GM18505 (cell line): ENCODE results near the gene CD226.
A peak's percentile ranks its signal among the peaks of the same experiment; 100 is the strongest.
"Not testable (repeated sequence)": the region's sequence is repeated elsewhere in the genome, so short reads cannot be mapped to it uniquely, and the experiment has no call there.

Source experiments
- ATAC-seq: cut with Tn5 transposase; IDR thresholded peaks from one replicate; pipeline ENCODE4 v1.9.1; 2021; ENCODE audit not compliant: unreplicated experiment
- POLR2A ChIP-seq: IDR thresholded peaks from 4 replicates; pipeline ENCODE4 v1.6.1; 2011; ENCODE audit warnings: borderline replicate concordance; ENCODE audit not compliant: insufficient read depth, insufficient read length; ENCODE audit errors: extremely low read depth

Gene CD226

DNA sequence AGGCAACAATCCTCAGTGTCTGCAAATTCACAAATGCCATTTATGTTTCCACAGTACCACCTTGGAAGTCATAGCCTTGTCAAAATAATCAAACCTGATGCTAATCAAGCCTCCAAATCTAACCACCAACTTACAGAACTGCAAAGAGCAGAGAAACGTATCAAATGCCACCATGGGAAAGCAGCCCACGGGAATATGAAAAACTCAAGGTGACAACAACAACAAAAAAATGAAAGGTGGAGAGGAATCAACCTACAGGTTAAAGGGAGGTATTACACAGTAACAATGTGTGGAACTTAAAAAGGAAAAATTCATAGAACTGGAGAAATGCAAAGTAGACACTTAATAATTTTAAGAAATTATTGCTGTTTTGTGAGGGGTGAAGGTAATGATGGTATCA lies 46.7 kb downstream of the CD226 start:
- no peak for TF ChIP-seq POLR2A
- no peak for ATAC-seq

DNA sequence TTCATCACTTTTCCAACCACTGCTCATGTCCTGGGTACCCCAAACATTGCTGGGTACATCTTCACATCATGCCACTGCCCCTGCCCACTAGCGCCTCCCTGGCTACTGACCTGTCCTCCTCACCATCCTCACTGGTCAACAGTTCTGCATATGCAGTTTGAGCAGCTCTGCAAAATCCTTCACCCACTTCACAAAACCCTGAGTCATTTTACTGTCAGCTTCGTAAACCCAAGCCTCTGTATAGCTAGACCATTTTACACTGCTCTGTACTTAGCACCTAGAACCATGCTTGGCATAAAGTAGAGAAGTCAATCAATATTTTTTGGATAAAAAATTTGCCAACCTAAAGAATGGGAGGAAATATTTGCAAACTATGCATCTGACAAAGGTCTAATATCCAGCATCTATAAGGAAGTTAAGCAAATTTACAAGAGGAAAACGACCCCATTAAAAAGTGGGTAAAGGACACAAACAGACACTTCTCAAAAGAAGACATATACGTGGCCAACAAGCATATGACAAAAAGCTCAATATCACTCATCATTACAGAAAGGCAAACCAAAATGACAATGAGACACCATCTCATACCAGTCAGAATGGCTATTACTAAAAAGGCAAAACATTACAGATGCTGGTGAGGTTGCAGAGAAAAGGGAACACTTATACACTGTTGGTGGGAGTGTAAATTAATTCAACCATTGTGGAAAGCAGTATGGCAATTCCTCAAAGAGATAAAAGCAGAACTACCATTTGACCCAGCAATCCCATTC lies 48.3 kb downstream of the CD226 start:
- not testable (repeated sequence) for ATAC-seq

DNA sequence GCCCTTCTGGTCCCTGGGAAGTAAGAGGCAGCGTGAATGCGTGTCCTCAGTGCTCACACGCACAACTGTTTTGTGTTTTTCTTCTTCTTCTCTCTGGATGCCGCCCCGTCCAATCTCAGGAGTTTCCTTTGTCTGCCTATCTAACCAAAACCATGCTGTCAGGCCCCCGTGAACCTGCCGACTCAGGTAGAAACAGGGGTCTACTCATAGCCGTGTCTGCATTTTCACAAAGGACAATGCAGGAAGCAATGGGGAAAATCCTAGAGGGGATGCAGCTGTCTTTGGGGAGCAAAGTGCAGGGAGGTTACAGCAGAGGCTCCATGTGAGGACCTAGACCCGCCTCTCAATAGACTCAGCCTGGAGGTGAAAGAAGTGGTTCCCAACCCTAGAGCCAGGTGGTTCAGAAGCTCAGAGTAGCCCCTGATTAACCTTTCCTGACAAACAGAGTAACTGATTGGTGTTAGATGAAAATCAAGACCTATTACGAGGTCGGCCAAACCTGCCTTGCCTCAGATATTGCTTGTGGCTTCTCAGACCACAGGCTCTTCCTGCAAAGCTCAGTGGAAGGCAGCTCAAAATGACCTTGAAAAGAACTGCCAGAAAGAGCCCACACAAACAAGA lies 49.3 kb downstream of the CD226 start:
- TF ChIP-seq POLR2A: no peak
- peak; percentile 38 for ATAC-seq

- TF ChIP-seq POLR2A: no peak
- peak; percentile 45 for ATAC-seq
Observed at GRCh38 chr18:69897397-69898108, 50.1 kb downstream of the CD226 start.

DNA sequence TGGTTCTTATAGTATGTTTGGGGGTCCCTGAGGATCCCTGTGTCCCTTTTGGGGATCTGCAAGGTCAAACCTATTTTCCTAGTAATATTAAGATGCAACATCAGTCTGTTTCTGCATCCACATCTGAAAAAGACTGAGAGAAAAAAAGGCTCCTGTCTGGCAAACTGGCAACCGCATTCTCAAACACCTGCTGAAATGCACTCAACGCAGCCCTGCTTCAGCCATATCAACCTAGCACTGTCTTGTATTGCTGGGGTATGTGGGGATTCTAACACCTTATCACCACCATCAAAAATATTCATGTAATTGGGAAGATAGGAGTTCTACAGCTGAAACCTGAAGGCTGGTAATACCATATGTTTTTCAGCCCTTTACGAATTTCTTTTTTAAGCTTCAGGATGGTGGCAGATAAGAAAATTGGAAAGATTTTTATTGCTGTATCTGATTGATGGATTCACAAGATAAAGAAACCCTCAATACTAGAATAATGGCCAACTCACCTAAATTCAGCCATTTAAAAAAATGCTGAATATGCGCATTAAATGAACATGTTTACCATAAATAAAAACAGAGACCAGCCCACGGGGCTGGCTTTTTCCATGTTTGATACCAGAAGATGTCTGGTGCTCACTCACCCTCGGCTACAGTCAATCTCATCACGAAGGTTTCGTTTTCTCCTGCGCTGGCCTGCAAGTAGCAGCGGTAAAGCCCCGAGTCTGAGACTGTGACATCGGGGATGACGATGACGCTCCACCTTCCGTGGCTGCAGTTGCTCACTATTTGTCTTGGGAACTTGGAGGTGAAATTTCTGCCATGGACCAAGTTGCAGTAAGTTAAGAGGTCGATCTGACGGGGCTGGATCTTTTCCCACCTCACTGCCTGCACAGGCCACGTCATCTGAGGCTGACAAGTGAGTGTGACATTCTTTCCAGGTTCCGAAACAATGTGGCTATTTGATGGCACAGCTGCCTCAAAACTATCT lies 52.3 kb downstream of the CD226 start:
- no peak for TF ChIP-seq POLR2A
- ATAC-seq: no peak

- no peak for TF ChIP-seq POLR2A
- ATAC-seq: no peak
Observed at GRCh38 chr18:69894467-69894866, 53.2 kb downstream of the CD226 start.

DNA sequence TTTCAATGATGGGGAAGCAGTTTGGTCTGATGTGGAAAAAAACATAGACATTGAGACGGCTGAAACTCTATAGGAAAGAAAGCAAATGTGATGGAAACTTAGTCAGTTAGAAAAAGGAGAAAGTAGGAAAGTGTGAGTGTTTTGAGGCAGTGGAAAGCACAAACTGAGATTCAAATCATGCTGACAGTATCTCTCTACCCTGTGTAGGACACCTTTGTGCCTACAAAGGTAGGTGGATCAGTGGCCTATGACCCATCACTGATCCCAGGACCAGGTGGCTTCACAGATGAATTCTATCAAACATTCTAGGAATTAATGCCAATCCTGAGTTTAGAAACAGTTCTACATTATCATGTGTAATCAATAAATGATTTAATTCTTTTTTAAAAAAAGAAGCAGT lies 57.1 kb downstream of the CD226 start:
- no peak for TF ChIP-seq POLR2A
- ATAC-seq: no peak

GRCh38 chr18:69889009-69889408 lies 58.7 kb downstream of the CD226 start:
- no peak for ATAC-seq
- no peak for TF ChIP-seq POLR2A

DNA sequence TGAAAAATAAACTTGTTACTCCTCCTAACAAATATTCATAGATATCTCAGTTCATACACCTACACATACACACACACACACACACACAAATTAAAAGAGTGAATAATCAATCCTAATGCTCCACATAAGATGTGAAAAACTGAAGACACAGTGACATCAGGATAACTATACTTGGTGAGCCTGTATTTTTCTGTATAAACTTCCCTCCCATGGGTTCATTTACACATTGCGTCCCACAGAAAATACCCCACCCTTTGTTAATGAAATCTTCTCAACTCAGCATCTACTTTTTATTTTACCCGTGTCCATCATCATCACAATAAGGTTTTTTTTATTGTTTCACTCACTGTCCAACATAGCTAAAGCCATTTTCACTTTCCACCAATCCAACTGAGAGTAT lies 60.4 kb downstream of the CD226 start:
- TF ChIP-seq POLR2A: no peak
- ATAC-seq: no peak

DNA sequence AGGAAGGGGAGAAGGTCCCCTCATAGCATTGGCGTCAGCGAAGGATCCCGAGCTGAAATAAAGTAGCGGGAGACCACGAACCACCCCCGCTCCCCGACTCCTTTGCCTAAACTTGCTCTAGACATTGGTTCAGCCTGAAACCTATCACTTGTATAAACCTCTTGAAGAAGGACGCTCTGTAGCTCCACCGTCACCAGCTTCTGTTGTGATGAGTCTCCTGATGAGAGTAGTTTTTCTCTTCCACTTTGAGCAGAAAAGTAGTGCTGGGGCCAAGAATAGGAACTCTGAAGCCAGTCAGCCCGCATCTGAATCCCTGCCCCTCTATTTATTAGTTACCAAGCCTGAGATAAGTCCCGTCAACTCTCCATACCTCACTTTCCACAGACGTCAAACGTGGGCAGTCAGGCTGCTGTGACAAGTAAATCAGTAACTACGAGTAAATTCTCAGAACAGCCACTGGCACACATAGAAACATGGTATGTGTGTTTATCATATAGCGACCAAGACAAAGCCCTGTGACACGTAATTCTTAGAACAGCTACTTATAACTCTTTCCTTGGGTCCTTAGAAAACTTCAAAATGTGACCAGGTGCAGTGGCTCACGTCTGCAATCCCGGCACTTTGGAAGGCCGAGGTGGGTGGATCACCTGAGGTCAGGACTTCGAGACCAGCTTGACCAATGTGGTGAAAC lies 61.7 kb downstream of the CD226 start:
- ATAC-seq: peak; percentile 71
- no peak for TF ChIP-seq POLR2A

GRCh38 chr18:69885355-69885754 lies 62.3 kb downstream of the CD226 start:
- TF ChIP-seq POLR2A: no peak

DNA sequence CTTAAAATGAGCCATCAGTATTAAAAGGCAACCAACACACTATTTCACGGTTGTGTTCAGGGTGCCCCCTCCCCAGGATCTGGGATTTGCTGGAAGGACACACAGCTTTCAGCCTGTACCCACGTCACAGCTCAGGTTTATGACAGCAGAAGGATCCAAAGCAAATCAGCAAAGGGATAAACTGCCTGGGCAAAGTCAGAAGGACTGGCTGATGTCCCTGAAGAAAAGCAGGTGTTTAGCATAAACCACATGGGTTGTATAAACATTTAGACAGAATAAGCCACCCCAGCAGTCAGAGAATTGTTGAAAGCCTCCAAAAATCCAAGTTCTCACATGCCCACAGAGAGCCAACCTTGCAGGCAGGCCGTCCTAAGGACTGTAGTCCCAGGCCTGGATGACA lies 63.9 kb downstream of the CD226 start:
- no peak for TF ChIP-seq POLR2A
- ATAC-seq: no peak

More at GRCh38 chr18:69885355-69885754, 62.3 kb downstream of the CD226 start:
- ATAC-seq: no peak
